ENCODE results near the gene IFI27.

DNA sequence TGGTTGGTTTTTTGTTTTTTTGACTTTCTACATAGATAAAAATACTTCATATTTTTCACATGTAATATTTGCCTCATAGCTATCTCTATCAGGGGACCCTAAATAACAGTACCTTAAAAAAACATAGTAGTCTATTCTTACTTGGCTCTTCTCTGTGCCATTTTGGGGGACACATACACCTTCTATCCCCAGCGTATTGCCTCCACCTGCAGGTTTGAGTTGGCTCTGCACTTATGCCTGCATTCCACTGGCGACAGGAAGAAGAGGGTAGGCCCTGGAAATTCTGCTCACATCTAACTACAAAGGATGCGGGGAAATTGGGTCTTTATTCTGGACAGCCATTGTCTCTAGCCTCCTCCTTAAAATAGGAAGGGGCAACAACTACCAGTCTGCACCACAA lies 32.7 kb downstream of the IFI27 start:
- TF ChIP-seq, protein P1, sequence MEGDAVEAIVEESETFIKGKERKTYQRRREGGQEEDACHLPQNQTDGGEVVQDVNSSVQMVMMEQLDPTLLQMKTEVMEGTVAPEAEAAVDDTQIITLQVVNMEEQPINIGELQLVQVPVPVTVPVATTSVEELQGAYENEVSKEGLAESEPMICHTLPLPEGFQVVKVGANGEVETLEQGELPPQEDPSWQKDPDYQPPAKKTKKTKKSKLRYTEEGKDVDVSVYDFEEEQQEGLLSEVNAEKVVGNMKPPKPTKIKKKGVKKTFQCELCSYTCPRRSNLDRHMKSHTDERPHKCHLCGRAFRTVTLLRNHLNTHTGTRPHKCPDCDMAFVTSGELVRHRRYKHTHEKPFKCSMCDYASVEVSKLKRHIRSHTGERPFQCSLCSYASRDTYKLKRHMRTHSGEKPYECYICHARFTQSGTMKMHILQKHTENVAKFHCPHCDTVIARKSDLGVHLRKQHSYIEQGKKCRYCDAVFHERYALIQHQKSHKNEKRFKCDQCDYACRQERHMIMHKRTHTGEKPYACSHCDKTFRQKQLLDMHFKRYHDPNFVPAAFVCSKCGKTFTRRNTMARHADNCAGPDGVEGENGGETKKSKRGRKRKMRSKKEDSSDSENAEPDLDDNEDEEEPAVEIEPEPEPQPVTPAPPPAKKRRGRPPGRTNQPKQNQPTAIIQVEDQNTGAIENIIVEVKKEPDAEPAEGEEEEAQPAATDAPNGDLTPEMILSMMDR (IDR thresholded peaks at IDR 0.05), result no peak
- TF ChIP-seq EZH2 (IDR thresholded peaks at IDR 0.05; ENCODE audit: borderline replicate concordance, insufficient read depth, low read depth, low read length, poor library complexity, severe bottlenecking), result no peak

All from B cell (primary cell).